Hematopoietic multipotent progenitor cell treated with erythropoietin and hydrocortisone succinate and interleukin-3 and kit ligand, for 17 days (in vitro differentiated cells): Measurements from ENCODE around the gene TMEM135.
A peak's percentile ranks its signal among the peaks of the same experiment; 100 is the strongest.

Source experiments
- DNase-seq: peaks from one replicate; pipeline ENCODE4 v3.0.0-alpha.2; 2015; ENCODE audit warnings: low spot score

Gene TMEM135

GRCh38 chr11:87301785-87302540 is 264.2 kb downstream of the TMEM135 start:
- no peak for DNase-seq

DNA sequence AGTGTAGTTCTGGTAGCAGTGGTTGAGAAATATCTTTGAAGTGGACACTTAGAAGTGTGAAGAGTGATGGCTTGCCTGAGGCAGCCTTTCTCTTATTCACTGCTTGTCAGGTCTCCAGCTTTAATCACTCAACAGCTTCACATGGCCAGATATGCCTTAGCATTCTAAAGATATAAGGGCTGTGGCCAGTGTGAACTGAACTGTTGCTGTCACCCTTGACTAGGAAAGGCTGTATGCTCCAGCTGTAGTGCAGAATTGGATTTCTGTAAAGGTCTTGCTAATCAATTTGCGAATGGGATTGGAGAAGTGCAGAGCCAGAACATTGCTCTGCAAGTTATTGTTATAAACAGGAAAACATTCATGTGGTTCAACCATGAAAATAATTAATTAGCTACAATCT is 266.7 kb downstream of the TMEM135 start:
- no peak for DNase-seq

- no peak for DNase-seq
These were observed 268.6 kb downstream of the TMEM135 start for GRCh38 chr11:87306262-87306851.

- DNase-seq = no peak
These were observed 269.4 kb downstream of the TMEM135 start for GRCh38 chr11:87307101-87307500.

- no peak for DNase-seq
These were observed 277.5 kb downstream of the TMEM135 start for GRCh38 chr11:87315229-87315628.

- DNase-seq = no peak
These were observed 278.8 kb downstream of the TMEM135 start for GRCh38 chr11:87316491-87316890.

- DNase-seq = no peak
These were observed 279.7 kb downstream of the TMEM135 start for GRCh38 chr11:87317441-87317840.

GRCh38 chr11:87320123-87320522 is 282.4 kb downstream of the TMEM135 start:
- no peak for DNase-seq

GRCh38 chr11:87322568-87322967 is 284.8 kb downstream of the TMEM135 start:
- DNase-seq = no peak

GRCh38 chr11:87323899-87324298 is 286.2 kb downstream of the TMEM135 start:
- no peak for DNase-seq

DNA sequence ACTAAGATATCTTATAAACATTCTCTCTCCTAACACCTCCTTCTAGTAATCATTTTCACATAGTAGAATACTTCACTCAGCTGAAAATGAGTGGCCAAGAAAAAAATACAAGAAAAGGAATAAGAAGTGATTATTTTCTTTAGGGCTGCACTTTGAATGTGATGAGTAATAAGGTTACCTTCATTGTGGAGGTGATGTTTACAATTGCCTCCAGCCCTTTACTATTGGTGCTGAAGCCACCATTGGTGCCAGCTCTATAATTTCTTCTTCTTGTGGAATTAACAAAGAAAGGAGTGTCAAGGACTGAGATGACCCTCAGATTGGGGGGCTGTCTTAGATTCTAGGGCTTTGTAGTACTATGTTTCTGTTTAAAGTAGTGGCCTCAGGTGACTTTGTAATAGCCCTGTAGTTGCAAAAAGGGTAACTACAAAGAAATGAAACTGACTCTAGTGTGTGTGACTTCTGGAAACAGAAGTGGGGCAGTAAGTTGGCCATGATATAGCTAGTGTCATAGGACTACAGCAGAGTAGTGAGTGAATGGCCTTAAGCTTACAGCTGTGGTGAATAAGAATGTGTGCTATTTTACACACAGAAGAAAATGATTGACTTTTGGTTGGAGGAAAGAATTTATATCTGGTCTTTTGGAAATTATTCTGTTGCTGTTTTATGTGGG is 287.2 kb downstream of the TMEM135 start:
- no peak for DNase-seq

- DNase-seq = no peak
These were observed 287.7 kb downstream of the TMEM135 start for GRCh38 chr11:87325490-87325872.

DNA sequence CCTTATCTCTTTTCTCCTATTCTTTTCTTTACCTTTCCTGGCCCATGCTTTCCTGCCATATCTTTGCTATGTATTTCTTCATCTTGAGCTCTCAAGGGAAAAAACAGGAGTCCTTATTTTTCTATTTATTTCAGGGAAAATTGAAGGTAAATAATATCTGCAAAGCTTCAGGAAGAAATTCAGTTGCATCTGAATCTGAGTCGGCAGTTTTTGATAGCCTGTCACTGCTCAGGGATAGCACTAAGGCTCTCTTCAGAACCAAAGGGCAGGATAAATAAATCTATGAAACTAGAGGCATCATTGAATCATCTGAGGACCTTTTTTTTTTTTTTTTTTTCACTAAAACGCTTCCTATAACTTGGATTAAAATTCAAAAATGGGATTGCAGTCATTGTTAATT is 288.9 kb downstream of the TMEM135 start:
- DNase-seq = no peak

DNA sequence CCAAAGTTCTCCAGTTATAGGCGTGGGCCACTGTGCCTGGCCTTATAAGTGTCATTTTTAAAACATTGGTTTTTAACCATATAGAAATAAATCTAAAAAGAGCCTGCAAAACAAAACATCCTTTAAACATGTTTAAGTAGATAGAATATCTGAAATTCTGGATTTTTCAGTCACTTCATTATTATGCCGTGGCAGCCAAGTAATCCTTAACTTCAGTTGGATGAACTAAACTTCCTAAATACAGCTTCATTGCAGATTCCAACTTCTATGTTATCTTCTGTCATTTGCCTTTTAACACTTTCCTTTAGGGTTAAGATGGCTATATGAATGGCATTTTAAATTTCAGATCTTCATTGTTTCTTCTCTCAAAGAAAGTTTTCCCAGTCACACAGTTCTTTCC is 291.4 kb downstream of the TMEM135 start:
- DNase-seq = no peak

- DNase-seq = no peak
These were observed 292.5 kb downstream of the TMEM135 start for GRCh38 chr11:87330187-87330601.

GRCh38 chr11:87331273-87331672 is 293.5 kb downstream of the TMEM135 start:
- no peak for DNase-seq

DNA sequence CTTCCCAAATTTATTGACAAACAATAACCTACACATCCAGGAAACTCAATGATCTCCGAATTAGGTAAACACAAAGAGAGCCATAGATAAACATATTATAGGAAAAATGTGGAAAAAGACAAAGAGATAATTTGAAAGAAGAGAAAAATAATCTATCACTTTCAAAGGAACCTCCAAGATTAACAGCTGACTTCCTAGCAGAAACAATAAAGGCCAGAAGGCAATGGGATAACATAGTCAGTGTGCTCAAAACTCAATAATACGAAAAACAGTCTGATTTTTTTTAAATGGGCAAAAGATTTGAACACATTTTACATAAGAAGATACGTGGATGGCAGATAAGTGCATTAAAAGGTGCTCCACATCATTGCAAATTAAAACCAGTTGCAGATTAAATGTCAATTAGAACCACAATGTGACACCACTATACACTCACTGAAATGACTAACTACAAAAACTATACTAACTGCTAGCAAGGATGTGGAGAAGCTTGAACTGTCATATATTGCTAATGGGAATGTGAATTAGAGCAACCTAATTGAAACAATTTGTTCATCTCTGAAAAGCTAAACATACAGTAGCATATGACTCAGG is 300.4 kb downstream of the TMEM135 start:
- DNase-seq = no peak

- no peak for DNase-seq
These were observed 301.7 kb downstream of the TMEM135 start for GRCh38 chr11:87339416-87339815.

DNA sequence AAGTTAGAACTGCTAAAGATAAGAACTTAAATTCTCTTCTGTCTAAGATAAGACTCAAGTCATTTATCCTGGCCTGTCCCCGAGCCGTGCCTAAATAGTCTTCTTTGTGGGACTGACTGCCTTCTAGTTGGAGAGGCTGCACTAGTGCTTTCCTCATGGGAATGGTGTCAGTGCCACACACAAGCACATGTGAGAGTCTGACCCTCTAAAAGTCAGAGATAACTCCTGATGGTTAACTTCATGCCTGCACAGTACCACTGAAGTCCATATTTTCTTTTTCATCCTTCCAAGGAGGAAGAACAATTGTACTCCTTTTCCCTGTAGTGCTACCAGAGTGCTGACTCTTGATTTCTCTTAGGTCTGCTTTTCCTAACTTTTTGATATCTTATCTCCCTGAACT is 309.7 kb downstream of the TMEM135 start:
- DNase-seq = no peak

GRCh38 chr11:87347854-87348253 is 310.1 kb downstream of the TMEM135 start:
- no peak for DNase-seq

- no peak for DNase-seq
These were observed 313.9 kb downstream of the TMEM135 start for GRCh38 chr11:87351676-87352075.

DNA sequence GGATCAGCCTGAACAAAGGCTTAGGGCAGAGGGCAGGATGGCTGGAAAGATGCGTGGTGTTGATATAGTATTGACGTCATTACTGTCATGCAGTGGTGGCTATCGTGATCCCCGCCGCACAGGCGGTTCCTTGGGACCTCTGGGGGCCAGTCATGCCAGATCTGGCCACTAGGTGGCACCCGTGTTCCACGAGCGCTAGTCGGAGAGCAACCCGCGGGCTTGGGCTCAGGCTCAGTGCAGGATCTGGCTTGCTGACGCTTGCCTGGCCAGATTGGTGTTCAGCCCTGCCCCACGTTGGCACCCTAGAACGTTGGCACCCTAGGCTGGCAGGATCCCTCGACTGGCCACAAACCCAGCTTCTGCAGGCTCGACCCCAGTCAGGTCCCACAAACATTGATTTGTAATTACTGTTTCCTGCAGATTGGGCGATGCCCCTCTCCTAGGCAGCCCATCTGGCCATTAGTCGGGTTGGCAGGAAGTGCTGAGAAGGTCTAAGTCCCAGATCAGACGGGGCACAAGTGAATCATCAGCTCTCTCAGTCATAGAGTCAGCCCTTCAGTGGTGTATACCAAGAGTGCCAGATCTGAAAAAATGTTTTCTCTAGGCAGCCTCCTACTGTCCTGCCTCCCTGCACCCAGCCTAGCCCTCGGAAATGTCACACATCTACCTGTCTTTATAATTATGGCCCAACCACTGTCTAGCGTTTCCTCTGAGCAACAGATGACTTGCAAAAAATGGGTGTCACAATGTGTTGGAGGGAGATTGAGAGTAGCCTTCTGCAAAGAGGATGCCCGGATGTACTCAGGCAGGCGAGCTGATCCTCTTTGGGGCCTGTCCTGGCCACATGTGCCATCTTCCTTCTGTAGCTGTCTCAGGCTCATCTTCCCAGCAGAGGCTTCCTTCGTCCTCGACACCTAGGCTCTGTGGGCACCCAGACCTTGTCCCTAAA is 315.3 kb downstream of the TMEM135 start:
- peak; percentile 71 for DNase-seq
